H9 (cell line): ENCODE results near the gene ZBTB49. TPM values are rescaled to one million over a fixed set of nuclear protein-coding genes. Genes with fewer than 3 reads are reported as not detected.

Source experiments
- DNase-seq: peaks from one replicate; pipeline ENCODE4 v3.0.0-alpha.2; 2017
- H2AFZ ChIP-seq: one replicate; pipeline ENCODE4 v1.6.1; 2013; ENCODE audit warnings: mild to moderate bottlenecking, low read length, control low read depth, moderate library complexity
- H2AK5ac ChIP-seq: 2 replicates; pipeline ENCODE4 v1.6.1; 2013; ENCODE audit warnings: low read length, control low read depth, mixed read lengths; ENCODE audit not compliant: insufficient read length
- H2BK120ac ChIP-seq: one replicate; pipeline ENCODE4 v1.6.1; 2013; ENCODE audit warnings: low read depth, mild to moderate bottlenecking, low read length, control low read depth, inconsistent platforms; ENCODE audit not compliant: poor library complexity, severe bottlenecking
- H2BK12ac ChIP-seq: 2 replicates; pipeline ENCODE4 v1.6.1; 2013; ENCODE audit warnings: low read length, control low read depth, mixed read lengths, low read depth; ENCODE audit not compliant: insufficient read length
- H2BK15ac ChIP-seq: 2 replicates; pipeline ENCODE4 v1.6.1; 2013; ENCODE audit warnings: low read depth, low read length, control low read depth
- H2BK20ac ChIP-seq: one replicate; pipeline ENCODE4 v1.6.1; 2013; ENCODE audit warnings: low read depth, mild to moderate bottlenecking, low read length, control low read depth, inconsistent platforms; ENCODE audit not compliant: poor library complexity, severe bottlenecking
- H2BK5ac ChIP-seq: 2 replicates; pipeline ENCODE4 v1.6.1; 2013; ENCODE audit warnings: low read length, control low read depth, mixed read lengths; ENCODE audit not compliant: insufficient read length
- H3K14ac ChIP-seq: 2 replicates; pipeline ENCODE4 v1.6.1; 2013; ENCODE audit warnings: low read length, control low read depth; ENCODE audit not compliant: insufficient read depth
- H3K18ac ChIP-seq: 2 replicates; pipeline ENCODE4 v1.6.1; 2013; ENCODE audit warnings: low read depth, mild to moderate bottlenecking, mixed read lengths, low read length, control low read depth; ENCODE audit not compliant: insufficient read length
- H3K23ac ChIP-seq: 2 replicates; pipeline ENCODE4 v1.6.1; 2013; ENCODE audit warnings: low read length, control low read depth, mixed read lengths, low read depth; ENCODE audit not compliant: insufficient read length
- H3K23me2 ChIP-seq: 2 replicates; pipeline ENCODE4 v1.6.1; 2013; ENCODE audit warnings: low read depth, mild to moderate bottlenecking, mixed read lengths, low read length, control low read depth; ENCODE audit not compliant: insufficient read length, poor library complexity, severe bottlenecking
- H3K27ac ChIP-seq: 2 replicates; pipeline ENCODE4 v1.5.1; 2013; ENCODE audit warnings: low read length, control low read depth, mixed read lengths, low read depth; ENCODE audit not compliant: insufficient read length
- H3K27me3 ChIP-seq: 2 replicates; pipeline ENCODE4 v1.6.1; 2013; ENCODE audit warnings: low read length, control low read depth, inconsistent platforms; ENCODE audit not compliant: insufficient read depth
- H3K4ac ChIP-seq: 2 replicates; pipeline ENCODE4 v1.6.1; 2013; ENCODE audit warnings: low read depth, mild to moderate bottlenecking, control low read depth, inconsistent platforms, low read length, moderate library complexity
- H3K4me1 ChIP-seq: 2 replicates; pipeline ENCODE4 v1.6.1; 2013; ENCODE audit warnings: low read length, control low read depth, inconsistent platforms; ENCODE audit not compliant: insufficient read depth
- H3K4me2 ChIP-seq: 2 replicates; pipeline ENCODE4 v1.6.1; 2013; ENCODE audit warnings: low read length, control low read depth, mixed read lengths; ENCODE audit not compliant: insufficient read length, insufficient read depth
- H3K56ac ChIP-seq: 2 replicates; pipeline ENCODE4 v1.6.1; 2013; ENCODE audit warnings: low read depth, mild to moderate bottlenecking, mixed read lengths, low read length, control low read depth; ENCODE audit not compliant: insufficient read length
- H3K79me1 ChIP-seq: 2 replicates; pipeline ENCODE4 v1.6.1; 2013; ENCODE audit warnings: low read depth, mild to moderate bottlenecking, moderate library complexity, low read length, control low read depth, inconsistent platforms; ENCODE audit not compliant: insufficient read depth, poor library complexity, severe bottlenecking
- H3K79me2 ChIP-seq: 2 replicates; pipeline ENCODE4 v1.6.1; 2013; ENCODE audit warnings: low read length, control low read depth, inconsistent platforms; ENCODE audit not compliant: insufficient read depth
- H3K9ac ChIP-seq: 2 replicates; pipeline ENCODE4 v1.6.1; 2013; ENCODE audit warnings: low read length, control low read depth, mixed read lengths; ENCODE audit not compliant: insufficient read length; ENCODE audit errors: extremely low read depth
- H3K9me3 ChIP-seq: one replicate; pipeline ENCODE4 v1.6.1; 2013; ENCODE audit warnings: low read depth, low read length, inconsistent platforms; ENCODE audit not compliant: control insufficient read depth
- H3T11ph ChIP-seq: one replicate; pipeline ENCODE4 v1.6.1; 2013; ENCODE audit warnings: mild to moderate bottlenecking, low read length, control low read depth, inconsistent platforms
- H4K20me1 ChIP-seq: one replicate; pipeline ENCODE4 v1.6.1; 2013; ENCODE audit not compliant: control insufficient read depth, insufficient read length, insufficient read depth
- H4K5ac ChIP-seq: 2 replicates; pipeline ENCODE4 v1.6.1; 2013; ENCODE audit warnings: low read depth, mild to moderate bottlenecking, mixed read lengths, low read length, control low read depth; ENCODE audit not compliant: insufficient read length
- H4K8ac ChIP-seq: replicated peaks from 2 replicates; pipeline ENCODE4 v1.6.1; 2013; ENCODE audit warnings: low read length, control low read depth, mixed read lengths, low read depth; ENCODE audit not compliant: insufficient read length
- H4K91ac ChIP-seq: 2 replicates; pipeline ENCODE4 v1.6.1; 2013; ENCODE audit warnings: low read depth, mild to moderate bottlenecking, moderate library complexity, mixed read lengths, low read length, control low read depth; ENCODE audit not compliant: insufficient read length
- H3K27ac Mint-ChIP-seq, 3 experiments: 2 replicates in 2 of 3; 3 replicates in 1 of 3; pipeline ENCODE4 v1.8.0; 2020 to 2021; ENCODE audit warnings: mixed read lengths in 3 of 3, mild to moderate bottlenecking in 1 of 3, moderate library complexity in 1 of 3
- H3K27me3 Mint-ChIP-seq: 2 replicates; pipeline ENCODE4 v1.8.0; 2021; ENCODE audit warnings: low read depth, mild to moderate bottlenecking, moderate library complexity, mixed read lengths
- H3K36me3 Mint-ChIP-seq, 3 experiments: 2 replicates in 2 of 3; 3 replicates in 1 of 3; pipeline ENCODE4 v1.8.0; 2020 to 2021; ENCODE audit warnings: low read depth in 3 of 3, mixed read lengths in 3 of 3; ENCODE audit not compliant: insufficient read depth in 1 of 3
- H3K4me1 Mint-ChIP-seq, 2 experiments: 2 replicates each; pipeline ENCODE4 v1.8.0; 2020; ENCODE audit warnings: mixed read lengths in 2 of 2
- H3K4me3 Mint-ChIP-seq, 2 experiments: 2 replicates in 1 of 2; 3 replicates in 1 of 2; pipeline ENCODE4 v1.8.0; 2020 to 2021; ENCODE audit warnings: mild to moderate bottlenecking in 2 of 2, mixed read lengths in 2 of 2, moderate library complexity in 1 of 2
- H3K9me3 Mint-ChIP-seq, 2 experiments: 2 replicates in 1 of 2; 3 replicates in 1 of 2; pipeline ENCODE4 v1.8.0; 2020; ENCODE audit warnings: mild to moderate bottlenecking in 2 of 2, mixed read lengths in 2 of 2, moderate library complexity in 1 of 2
- CTCF ChIP-seq: fragments of 200-600 bp; sonication (generic); conservative IDR thresholded peaks from 3 replicates; pipeline ENCODE4 v1.8.0; 2021; ENCODE audit warnings: antibody characterized with exemption, mild to moderate bottlenecking
- WGBS: extraction: QIAGEN DNeasy Blood & Tissue Kit; methylation state at CpG from one replicate; pipeline ENCODE4 v1.1.7; 2013; ENCODE audit warnings: missing lambda C conversion rate, low lambda C conversion rate, mixed read lengths; ENCODE audit not compliant: insufficient read length; ENCODE audit errors: extremely low coverage; 5-methylcytosine and 5-hydroxymethylcytosine counted together
- total RNA-seq: library from RNA; stranded (reverse); gene quantifications from 2 replicates; pipeline ENCODE4 v1.2.1, GENCODE V29; 2021

ZBTB49 gene
- total RNA-seq, 1 experiment from 2014 or later: 8.7 TPM

GRCh38 chr4:4247696-4248028, 42.4 kb upstream of the ZBTB49 start:
- Histone ChIP-seq H2AFZ (no peak overlapping the region), H2BK20ac (no peak overlapping the region), H3T11ph (no peak overlapping the region), H4K91ac (no peak overlapping the region), H2BK12ac (no peak overlapping the region), H4K20me1 (no peaks in the 10 kb centered on the region), H3K56ac (no peak overlapping the region), H3K4me2 (peak overlapping the region; percentile 98), H3K79me2 (no peaks in the 10 kb centered on the region), H3K27me3 (peaks cover 3% of the 10 kb centered on the region; the same call in 1 of the 2 replicates), H2BK5ac (no peak overlapping the region), H3K18ac (peak overlapping the region; percentile 95), H3K4ac (no peak overlapping the region), H3K9me3 (no peaks in the 10 kb centered on the region), H3K27ac (no peak overlapping the region), H3K23ac (no peak overlapping the region), H2BK120ac (no peak overlapping the region), H2AK5ac (no peak overlapping the region), H3K14ac (peak overlapping the region; percentile 94), H3K23me2 (peaks cover 11% of the 10 kb centered on the region), H3K79me1 (peaks cover 2% of the 10 kb centered on the region), H2BK15ac (no peak overlapping the region), H4K8ac (no peak overlapping the region), H4K5ac (no peak overlapping the region), H3K9ac (peak overlapping the region; percentile 85), H3K4me1 (no peaks in the 10 kb centered on the region)
- H3K27me3 Mint-ChIP-seq: peaks cover 9% of the 10 kb centered on the region
- no CpG with 5 or more reads among the region's 12 CpGs for WGBS
- H3K9me3 Mint-ChIP-seq: no peaks in the 10 kb centered on the region
- TF ChIP-seq CTCF: no peak
- DNase-seq: no peak
- peaks cover 17 to 30% (median 29%) of the 10 kb centered on the region in 3 experiments; a peak in 6 of 7 replicates for H3K36me3 Mint-ChIP-seq
- H3K4me1 Mint-ChIP-seq: peaks cover 14 to 15% of the 10 kb centered on the region in 2 experiments
- peak overlapping the region; percentile 91 to 93 for H3K4me3 Mint-ChIP-seq
- H3K27ac Mint-ChIP-seq: peak overlapping the region in 2 of 3 experiments; percentile 32 to 99; a peak in 5 of 7 replicates
